Right atrium auricular region (tissue), 2 donors: Measurements from ENCODE around the gene GATA6. TPM values are rescaled to one million over a fixed set of nuclear protein-coding genes. Genes with fewer than 3 reads are reported as not detected.

Experiments used
- DNase-seq: peaks from one replicate; pipeline ENCODE4 v3.0.0-alpha.2; 2019; ENCODE audit warnings: low spot score
- H3K27ac ChIP-seq, 2 donors: fragments of 200-600 bp; sonication (generic); 1 replicate in 1 of 2; 2 replicates in 1 of 2; pipeline ENCODE4 v1.5.1; 2016 to 2019
- H3K27me3 ChIP-seq, 2 donors: fragments of 200-600 bp; sonication (generic); one replicate each; pipeline versions ENCODE4 v1.5.1 to v1.6.0; 2017 to 2019
- H3K36me3 ChIP-seq: fragments of 200-600 bp; sonication (generic); one replicate; pipeline ENCODE4 v1.5.1; 2016
- H3K4me1 ChIP-seq, 2 donors: fragments of 200-600 bp; sonication (generic); one replicate each; pipeline versions ENCODE4 v1.5.1 to v1.6.0; 2017 to 2019
- H3K4me3 ChIP-seq, 2 donors: fragments of 200-600 bp; sonication (generic); 1 replicate in 1 of 2; 2 replicates in 1 of 2; pipeline ENCODE4 v1.5.1; 2017 to 2019; ENCODE audit warnings: mild to moderate bottlenecking in 1 of 2, moderate library complexity in 1 of 2
- H3K9me3 ChIP-seq, 2 donors: fragments of 200-600 bp; sonication (generic); one replicate each; pipeline ENCODE4 v1.5.1; 2019
- CTCF ChIP-seq, 2 donors: fragments of 200-600 bp; sonication (generic); IDR thresholded peaks; one replicate each; pipeline ENCODE4 v1.5.1; 2019; ENCODE audit warnings: antibody characterized with exemption in 2 of 2
- total RNA-seq, 2 donors: library from RNA; depleted of rRNA; stranded (reverse); fragments of >200 nt; gene quantifications; one replicate each; pipeline ENCODE4 v1.1.0, GENCODE V29; 2016

The GATA6 gene
- total RNA-seq, 2 donors from 2014 or later, result 88.7 to 95.5 TPM

- Histone ChIP-seq H3K4me3 (no peak overlapping the region), H3K27ac (no peak overlapping the region), H3K27me3 (no peaks in the 10 kb centered on the region), H3K9me3 (no peaks in the 10 kb centered on the region), H3K36me3 (no peaks in the 10 kb centered on the region), H3K4me1 (no peaks in the 10 kb centered on the region)
- DNase-seq, result no peak
- no peak for TF ChIP-seq CTCF (IDR thresholded peaks at IDR 0.05)
Measured at GRCh38 chr18:22149710-22150109, 19.7 kb upstream of the GATA6 start.

- DNase-seq, result no peak
- H3K36me3 ChIP-seq, result no peaks in the 10 kb centered on the region
Measured at GRCh38 chr18:22152093-22152492, 17.3 kb upstream of the GATA6 start.

DNA sequence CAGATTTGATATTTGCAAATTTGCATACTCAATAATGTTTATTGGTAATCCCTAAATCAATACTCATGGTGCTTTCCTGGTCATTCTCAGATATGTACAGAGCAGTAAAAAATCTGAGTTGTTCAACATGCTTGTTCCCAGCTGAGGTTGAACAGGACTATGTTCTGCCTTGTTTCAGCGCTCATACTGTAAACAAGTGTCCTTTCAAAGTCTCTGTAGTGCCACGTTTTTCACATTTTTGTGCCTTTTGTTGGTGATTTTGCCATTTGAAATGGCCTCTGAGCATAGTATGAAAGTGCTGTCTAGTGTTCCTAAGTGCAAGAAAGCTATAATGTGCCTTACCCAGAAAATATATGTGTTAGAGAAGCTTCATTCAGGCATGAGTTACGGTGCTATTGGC is 16.0 kb upstream of the GATA6 start:
- no peaks in the 10 kb centered on the region for H3K27me3 ChIP-seq
- TF ChIP-seq CTCF (IDR thresholded peaks at IDR 0.05), result no peak

More at GRCh38 chr18:22152093-22152492, 17.3 kb upstream of the GATA6 start:
- H3K9me3 ChIP-seq, result no peaks in the 10 kb centered on the region
- no peak overlapping the region for H3K4me3 ChIP-seq
- TF ChIP-seq CTCF (IDR thresholded peaks at IDR 0.05), result no peak
- H3K27ac ChIP-seq, result no peak overlapping the region
- no peaks in the 10 kb centered on the region for H3K27me3 ChIP-seq
- no peaks in the 10 kb centered on the region for H3K4me1 ChIP-seq

GRCh38 chr18:22155584-22155983 is 13.8 kb upstream of the GATA6 start:
- Histone ChIP-seq H3K4me1 (no peaks in the 10 kb centered on the region), H3K27ac (no peak overlapping the region), H3K27me3 (no peaks in the 10 kb centered on the region), H3K9me3 (no peaks in the 10 kb centered on the region), H3K4me3 (no peak overlapping the region), H3K36me3 (no peaks in the 10 kb centered on the region)
- no peak for DNase-seq
- TF ChIP-seq CTCF (IDR thresholded peaks at IDR 0.05), result no peak

More for the DNA sequence above, 16.0 kb upstream of the GATA6 start:
- Histone ChIP-seq H3K4me3 (no peak overlapping the region), H3K36me3 (no peaks in the 10 kb centered on the region), H3K4me1 (no peaks in the 10 kb centered on the region), H3K27ac (no peak overlapping the region), H3K9me3 (no peaks in the 10 kb centered on the region)
- no peak for DNase-seq

DNA sequence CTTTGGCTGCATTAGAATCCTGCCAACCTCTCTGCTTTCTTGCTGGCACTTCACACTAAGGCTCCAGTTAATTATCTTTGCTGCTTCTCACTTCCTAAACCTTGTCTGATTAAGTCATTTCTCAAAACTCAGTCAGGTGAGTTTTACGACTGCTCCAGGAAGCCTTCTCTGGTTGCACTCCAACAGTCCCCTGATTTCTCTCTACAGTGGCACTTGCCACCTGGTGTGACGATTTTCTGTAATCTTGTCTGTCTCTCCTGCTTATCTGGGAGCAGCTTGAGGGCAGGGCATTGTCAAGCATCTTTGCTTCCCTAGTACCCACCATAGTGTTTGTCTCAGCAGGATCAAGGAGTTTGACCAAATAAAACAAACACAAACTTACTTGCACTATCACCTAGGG is 10.4 kb upstream of the GATA6 start:
- Histone ChIP-seq H3K27ac (no peak overlapping the region), H3K36me3 (no peaks in the 10 kb centered on the region), H3K9me3 (no peaks in the 10 kb centered on the region), H3K27me3 (no peaks in the 10 kb centered on the region), H3K4me1 (peaks cover 0 to 14% of the 10 kb centered on the region in 2 donors), H3K4me3 (no peak overlapping the region)
- DNase-seq, result no peak
- no peak for TF ChIP-seq CTCF (IDR thresholded peaks at IDR 0.05)

DNA sequence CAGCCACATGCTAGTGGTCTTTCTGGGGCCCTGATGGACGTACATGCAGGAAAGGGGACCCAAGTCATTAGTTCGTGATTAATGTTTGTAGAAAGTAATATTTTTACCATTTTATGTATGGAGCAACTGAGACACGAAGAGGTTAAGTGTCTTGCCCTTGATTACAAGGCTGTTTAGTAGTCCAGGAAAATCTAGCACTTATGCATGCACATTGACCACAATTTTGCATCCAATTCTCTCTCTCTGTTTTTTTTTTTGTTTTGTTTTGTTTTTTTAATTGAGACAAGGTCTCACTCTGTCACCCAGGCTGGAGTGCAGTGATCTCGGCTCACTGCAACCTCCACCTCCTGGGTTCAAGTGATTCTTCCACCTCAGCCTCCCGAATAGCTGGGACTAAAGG is 8.3 kb upstream of the GATA6 start:
- Histone ChIP-seq H3K4me1 (peaks cover 0 to 22% of the 10 kb centered on the region in 2 donors), H3K4me3 (no peak overlapping the region), H3K9me3 (no peaks in the 10 kb centered on the region), H3K27me3 (no peaks in the 10 kb centered on the region), H3K36me3 (no peaks in the 10 kb centered on the region), H3K27ac (peak overlapping the region in 1 of 2 donors; percentile 100)
- no peak for TF ChIP-seq CTCF (IDR thresholded peaks at IDR 0.05)
- no peak for DNase-seq
